Uterus (tissue), 2 donors: Measurements from ENCODE around the gene TIMMDC1.

Source experiments
- POLR2A ChIP-seq, 2 donors: fragments of 450-650 bp; IDR thresholded peaks; one replicate each; pipeline ENCODE4 v1.6.1; 2016; ENCODE audit warnings: antibody characterized with exemption in 2 of 2, mild to moderate bottlenecking in 1 of 2, moderate library complexity in 1 of 2
- TF ChIP-seq, protein P1 (sequence below), 4 experiments: fragments of 200-600 bp in 2 of 4; fragments of 450-650 bp in 2 of 4; sonication (generic) in 2 of 4; IDR thresholded peaks; one replicate each; pipeline ENCODE4 v1.5.1; 2016 to 2019; ENCODE audit warnings: antibody characterized with exemption in 4 of 4, mild to moderate bottlenecking in 2 of 4, moderate library complexity in 1 of 4

- TF ChIP-seq, protein P1, sequence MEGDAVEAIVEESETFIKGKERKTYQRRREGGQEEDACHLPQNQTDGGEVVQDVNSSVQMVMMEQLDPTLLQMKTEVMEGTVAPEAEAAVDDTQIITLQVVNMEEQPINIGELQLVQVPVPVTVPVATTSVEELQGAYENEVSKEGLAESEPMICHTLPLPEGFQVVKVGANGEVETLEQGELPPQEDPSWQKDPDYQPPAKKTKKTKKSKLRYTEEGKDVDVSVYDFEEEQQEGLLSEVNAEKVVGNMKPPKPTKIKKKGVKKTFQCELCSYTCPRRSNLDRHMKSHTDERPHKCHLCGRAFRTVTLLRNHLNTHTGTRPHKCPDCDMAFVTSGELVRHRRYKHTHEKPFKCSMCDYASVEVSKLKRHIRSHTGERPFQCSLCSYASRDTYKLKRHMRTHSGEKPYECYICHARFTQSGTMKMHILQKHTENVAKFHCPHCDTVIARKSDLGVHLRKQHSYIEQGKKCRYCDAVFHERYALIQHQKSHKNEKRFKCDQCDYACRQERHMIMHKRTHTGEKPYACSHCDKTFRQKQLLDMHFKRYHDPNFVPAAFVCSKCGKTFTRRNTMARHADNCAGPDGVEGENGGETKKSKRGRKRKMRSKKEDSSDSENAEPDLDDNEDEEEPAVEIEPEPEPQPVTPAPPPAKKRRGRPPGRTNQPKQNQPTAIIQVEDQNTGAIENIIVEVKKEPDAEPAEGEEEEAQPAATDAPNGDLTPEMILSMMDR (IDR thresholded peaks at IDR 0.05), result no peak
- TF ChIP-seq POLR2A (IDR thresholded peaks at IDR 0.05), result no peak
Observed at GRCh38 chr3:119517112-119517511, 18.8 kb downstream of the TIMMDC1 start.
